Stimulated activated naive CD8-positive, alpha-beta T cell treated with anti-CD3 and anti-CD28 coated beads, Interleukin-15, Interleukin-2, amounts not matched to agents 100 ng/mL and 50 ng/mL, for 24 hours (primary cell): ENCODE results near the gene SLC35B4.

ENCODE experiments used
- H3K27ac Mint-ChIP-seq: one replicate; pipeline ENCODE4 v1.8.0; 2021; ENCODE audit warnings: mild to moderate bottlenecking, mixed read lengths
- H3K27me3 Mint-ChIP-seq: one replicate; pipeline ENCODE4 v1.8.0; 2021; ENCODE audit warnings: mixed read lengths
- H3K36me3 Mint-ChIP-seq: one replicate; pipeline ENCODE4 v1.8.0; 2021; ENCODE audit warnings: low read depth, mixed read lengths
- H3K4me1 Mint-ChIP-seq: one replicate; pipeline ENCODE4 v1.8.0; 2021; ENCODE audit warnings: low read depth, mixed read lengths
- H3K4me3 Mint-ChIP-seq: one replicate; pipeline ENCODE4 v1.8.0; 2021; ENCODE audit warnings: mild to moderate bottlenecking, mixed read lengths
- H3K9me3 Mint-ChIP-seq: one replicate; pipeline ENCODE4 v1.8.0; 2021; ENCODE audit warnings: mixed read lengths

SLC35B4 gene

GRCh38 chr7:134289423-134289822 is 27.3 kb downstream of the SLC35B4 start:
- Mint-ChIP-seq H3K36me3 (peaks cover 5% of the 10 kb centered on the region), H3K4me1 (no peaks in the 10 kb centered on the region), H3K9me3 (no peaks in the 10 kb centered on the region), H3K4me3 (no peak overlapping the region), H3K27me3 (no peaks in the 10 kb centered on the region), H3K27ac (no peak overlapping the region)

- Mint-ChIP-seq H3K36me3 (no peaks in the 10 kb centered on the region), H3K27ac (no peak overlapping the region), H3K4me3 (no peak overlapping the region), H3K27me3 (peaks cover 5% of the 10 kb centered on the region), H3K9me3 (no peaks in the 10 kb centered on the region), H3K4me1 (no peaks in the 10 kb centered on the region)
Observed at GRCh38 chr7:134287916-134288659, 28.6 kb downstream of the SLC35B4 start.

- H3K4me1 Mint-ChIP-seq: no peaks in the 10 kb centered on the region
- no peaks in the 10 kb centered on the region for H3K36me3 Mint-ChIP-seq
- no peaks in the 10 kb centered on the region for H3K9me3 Mint-ChIP-seq
- no peak overlapping the region for H3K27ac Mint-ChIP-seq
- H3K4me3 Mint-ChIP-seq: no peak overlapping the region
- peaks cover 26% of the 10 kb centered on the region for H3K27me3 Mint-ChIP-seq
Observed at GRCh38 chr7:134284952-134285351, 31.8 kb downstream of the SLC35B4 start.

- H3K4me1 Mint-ChIP-seq: no peaks in the 10 kb centered on the region
Observed at GRCh38 chr7:134284011-134284410, 32.7 kb downstream of the SLC35B4 start.

GRCh38 chr7:134280508-134280907 is 36.2 kb downstream of the SLC35B4 start:
- Mint-ChIP-seq H3K4me1 (no peaks in the 10 kb centered on the region), H3K36me3 (no peaks in the 10 kb centered on the region), H3K9me3 (no peaks in the 10 kb centered on the region), H3K4me3 (no peak overlapping the region), H3K27ac (no peak overlapping the region), H3K27me3 (peaks cover 58% of the 10 kb centered on the region)

More at GRCh38 chr7:134284011-134284410, 32.7 kb downstream of the SLC35B4 start:
- Mint-ChIP-seq H3K27ac (no peak overlapping the region), H3K36me3 (no peaks in the 10 kb centered on the region), H3K4me3 (no peak overlapping the region), H3K27me3 (peaks cover 33% of the 10 kb centered on the region), H3K9me3 (no peaks in the 10 kb centered on the region)

- H3K4me1 Mint-ChIP-seq: no peaks in the 10 kb centered on the region
- H3K27ac Mint-ChIP-seq: no peak overlapping the region
- H3K9me3 Mint-ChIP-seq: no peaks in the 10 kb centered on the region
- peaks cover 64% of the 10 kb centered on the region for H3K27me3 Mint-ChIP-seq
- H3K4me3 Mint-ChIP-seq: no peak overlapping the region
- no peaks in the 10 kb centered on the region for H3K36me3 Mint-ChIP-seq
Observed at GRCh38 chr7:134279898-134280297, 36.8 kb downstream of the SLC35B4 start.

- H3K4me1 Mint-ChIP-seq: no peaks in the 10 kb centered on the region
- H3K4me3 Mint-ChIP-seq: no peak overlapping the region
- H3K27me3 Mint-ChIP-seq: peaks cover 64% of the 10 kb centered on the region
- no peaks in the 10 kb centered on the region for H3K9me3 Mint-ChIP-seq
- no peak overlapping the region for H3K27ac Mint-ChIP-seq
- no peaks in the 10 kb centered on the region for H3K36me3 Mint-ChIP-seq
Observed at GRCh38 chr7:134279336-134279735, 37.4 kb downstream of the SLC35B4 start.

- H3K27ac Mint-ChIP-seq: no peak overlapping the region
- H3K36me3 Mint-ChIP-seq: no peaks in the 10 kb centered on the region
- H3K9me3 Mint-ChIP-seq: no peaks in the 10 kb centered on the region
- no peaks in the 10 kb centered on the region for H3K4me1 Mint-ChIP-seq
- peaks cover 59% of the 10 kb centered on the region for H3K27me3 Mint-ChIP-seq
- H3K4me3 Mint-ChIP-seq: no peak overlapping the region
Observed at GRCh38 chr7:134278502-134279153, 38.1 kb downstream of the SLC35B4 start.

- peaks cover 62% of the 10 kb centered on the region for H3K27me3 Mint-ChIP-seq
- H3K36me3 Mint-ChIP-seq: no peaks in the 10 kb centered on the region
- no peak overlapping the region for H3K4me3 Mint-ChIP-seq
- H3K9me3 Mint-ChIP-seq: no peaks in the 10 kb centered on the region
- H3K27ac Mint-ChIP-seq: no peak overlapping the region
- no peaks in the 10 kb centered on the region for H3K4me1 Mint-ChIP-seq
Observed at GRCh38 chr7:134276951-134277350, 39.8 kb downstream of the SLC35B4 start.

GRCh38 chr7:134262322-134262721 is 54.4 kb downstream of the SLC35B4 start:
- H3K9me3 Mint-ChIP-seq: peaks cover 19% of the 10 kb centered on the region
- peaks cover 15% of the 10 kb centered on the region for H3K27me3 Mint-ChIP-seq
- no peaks in the 10 kb centered on the region for H3K36me3 Mint-ChIP-seq
- no peak overlapping the region for H3K27ac Mint-ChIP-seq
- no peak overlapping the region for H3K4me3 Mint-ChIP-seq
- H3K4me1 Mint-ChIP-seq: no peaks in the 10 kb centered on the region

GRCh38 chr7:134255814-134256213 is 60.9 kb downstream of the SLC35B4 start:
- Mint-ChIP-seq H3K4me1 (no peaks in the 10 kb centered on the region), H3K9me3 (peaks cover 7% of the 10 kb centered on the region), H3K27me3 (no peaks in the 10 kb centered on the region), H3K27ac (no peak overlapping the region), H3K4me3 (no peak overlapping the region), H3K36me3 (no peaks in the 10 kb centered on the region)

- peaks cover 7% of the 10 kb centered on the region for H3K9me3 Mint-ChIP-seq
- no peak overlapping the region for H3K4me3 Mint-ChIP-seq
- no peaks in the 10 kb centered on the region for H3K27me3 Mint-ChIP-seq
- H3K27ac Mint-ChIP-seq: no peak overlapping the region
- H3K36me3 Mint-ChIP-seq: no peaks in the 10 kb centered on the region
- H3K4me1 Mint-ChIP-seq: no peaks in the 10 kb centered on the region
Observed at GRCh38 chr7:134254311-134254710, 62.4 kb downstream of the SLC35B4 start.

- H3K27me3 Mint-ChIP-seq: peaks cover 4% of the 10 kb centered on the region
Observed at GRCh38 chr7:134248196-134248595, 68.5 kb downstream of the SLC35B4 start.

GRCh38 chr7:134246761-134247160 is 70.0 kb downstream of the SLC35B4 start:
- H3K36me3 Mint-ChIP-seq: no peaks in the 10 kb centered on the region
- H3K27me3 Mint-ChIP-seq: peaks cover 4% of the 10 kb centered on the region
- H3K9me3 Mint-ChIP-seq: no peaks in the 10 kb centered on the region

More at GRCh38 chr7:134248196-134248595, 68.5 kb downstream of the SLC35B4 start:
- Mint-ChIP-seq H3K9me3 (peaks cover 3% of the 10 kb centered on the region), H3K36me3 (no peaks in the 10 kb centered on the region), H3K4me1 (no peaks in the 10 kb centered on the region), H3K27ac (no peak overlapping the region), H3K4me3 (no peak overlapping the region)

GRCh38 chr7:134246347-134246746 is 70.4 kb downstream of the SLC35B4 start:
- H3K4me3 Mint-ChIP-seq: no peak overlapping the region
- no peaks in the 10 kb centered on the region for H3K36me3 Mint-ChIP-seq
- H3K4me1 Mint-ChIP-seq: no peaks in the 10 kb centered on the region
- H3K9me3 Mint-ChIP-seq: no peaks in the 10 kb centered on the region
- H3K27ac Mint-ChIP-seq: no peak overlapping the region
- peaks cover 8% of the 10 kb centered on the region for H3K27me3 Mint-ChIP-seq

More at GRCh38 chr7:134246761-134247160, 70.0 kb downstream of the SLC35B4 start:
- Mint-ChIP-seq H3K27ac (no peak overlapping the region), H3K4me3 (no peak overlapping the region), H3K4me1 (no peaks in the 10 kb centered on the region)
